ENCODE data around the gene PKP4.
"Not testable (repeated sequence)": the region's sequence is repeated elsewhere in the genome, so short reads cannot be mapped to it uniquely, and the experiment has no call there.

PKP4 gene

DNA sequence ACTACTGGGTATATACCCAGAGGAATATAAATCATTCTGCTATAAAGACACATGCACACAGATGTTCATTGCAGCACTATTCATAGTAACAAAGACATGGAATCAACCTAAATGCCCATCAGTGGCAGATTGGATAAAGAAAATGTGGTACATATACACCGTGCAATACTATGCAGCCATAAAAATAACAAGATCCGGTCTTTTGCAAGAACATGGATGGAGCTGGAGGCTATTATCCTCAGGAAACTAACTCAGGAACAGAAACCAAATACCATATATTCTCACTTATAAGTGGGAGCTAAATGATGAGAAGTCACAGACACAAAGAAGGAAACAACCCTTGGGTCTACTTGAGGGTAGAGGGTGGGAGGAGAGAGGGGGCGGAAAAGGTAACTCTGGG is 16.5 kb downstream of the PKP4 start:
- DNase-seq, result not testable (repeated sequence)

DNA sequence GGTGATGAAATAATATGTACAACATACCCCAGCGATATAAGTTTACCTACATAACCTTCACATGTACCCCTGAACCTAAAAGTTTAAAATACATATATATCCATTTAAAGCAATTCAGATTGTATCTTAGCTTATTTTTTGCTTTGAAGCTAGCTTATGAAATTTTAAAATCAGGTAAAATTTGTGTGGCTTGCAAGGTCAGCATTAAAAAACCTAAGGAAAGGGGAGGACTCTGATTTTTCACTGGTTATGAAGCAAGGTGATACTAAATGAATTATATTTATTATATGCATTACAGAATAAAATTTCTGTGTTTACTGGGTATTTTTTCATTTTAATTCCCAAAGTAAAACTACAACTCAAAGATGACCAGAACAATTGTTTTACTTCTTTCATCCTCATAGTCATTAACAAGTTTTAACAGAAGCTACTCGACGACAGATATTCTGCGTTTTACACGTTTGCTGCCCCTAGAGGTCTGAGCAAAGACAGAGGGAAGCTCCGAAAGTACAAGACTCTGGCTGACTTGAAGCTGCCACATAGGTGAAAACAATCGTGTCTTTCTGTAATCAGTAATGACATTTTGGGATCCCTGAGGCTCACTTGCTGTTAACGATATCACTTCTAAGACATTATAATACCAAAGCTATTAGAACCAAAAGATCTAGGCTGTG is 17.1 kb downstream of the PKP4 start:
- no peak for DNase-seq

DNA sequence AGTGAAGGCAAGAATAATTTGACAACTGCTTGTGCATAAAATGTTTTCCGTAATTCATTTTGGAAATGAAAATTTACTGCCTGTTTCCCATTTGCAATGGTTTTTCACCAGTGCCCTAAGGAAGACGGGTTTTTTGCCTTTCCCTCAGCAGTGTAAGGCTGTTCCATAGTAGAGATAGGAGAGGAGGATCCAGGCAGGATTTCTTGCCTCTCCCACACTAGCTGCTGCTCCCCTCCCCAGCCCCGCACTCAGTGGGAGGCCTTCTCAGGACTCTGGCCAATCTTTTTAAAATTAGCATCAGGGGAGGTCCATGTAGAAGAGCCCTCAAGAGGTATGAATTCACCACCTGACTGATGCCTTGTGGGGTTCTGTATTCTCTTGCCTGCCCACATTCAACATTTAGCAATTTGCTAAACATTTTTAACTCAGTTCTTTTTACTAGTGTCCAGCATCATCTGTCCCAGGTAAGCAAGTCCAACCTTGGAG is 17.8 kb downstream of the PKP4 start:
- not testable (repeated sequence) for DNase-seq

DNA sequence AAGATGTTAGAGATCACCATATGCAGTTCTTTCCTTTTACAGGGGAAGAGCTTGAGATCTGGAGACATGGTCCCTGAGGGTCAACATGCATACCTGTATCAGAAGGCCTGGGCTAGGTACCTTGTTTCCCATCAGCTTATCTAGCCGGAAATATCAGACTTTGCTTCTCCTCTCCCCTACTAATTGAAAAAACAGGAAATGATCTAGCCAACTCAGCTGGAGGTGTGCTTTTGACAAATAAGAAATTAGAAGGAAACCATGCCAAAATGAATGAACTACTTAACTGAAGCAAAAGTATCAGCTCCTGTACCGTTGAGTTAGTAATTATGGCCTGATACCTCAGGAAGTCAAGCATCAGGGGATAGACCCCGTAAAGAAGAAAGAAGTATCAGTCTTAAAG is 20.4 kb downstream of the PKP4 start:
- peak; percentile 16 for DNase-seq

- DNase-seq, result no peak
Measured at GRCh38 chr2:158478237-158478636, 21.5 kb downstream of the PKP4 start.

- DNase-seq, result no peak
Measured at GRCh38 chr2:158478816-158479215, 22.1 kb downstream of the PKP4 start.

DNA sequence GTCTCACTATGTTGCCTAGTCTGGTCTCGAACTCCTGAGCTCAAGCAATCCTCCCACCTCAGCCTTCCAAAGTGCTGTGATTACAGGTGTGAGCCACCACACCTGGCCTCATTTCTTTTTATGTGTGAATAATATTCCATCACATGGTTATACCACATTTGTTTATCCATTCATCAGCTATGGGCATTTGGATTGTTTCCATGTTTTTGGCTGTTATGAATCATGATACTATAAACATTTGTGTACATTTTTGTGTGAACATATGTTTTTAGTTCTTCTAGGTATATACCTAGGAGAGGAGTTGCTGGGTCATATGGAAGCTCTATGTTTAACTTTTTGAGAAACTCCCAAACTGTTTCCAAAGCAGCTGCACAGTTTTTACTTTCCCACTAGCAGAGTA is 24.4 kb downstream of the PKP4 start:
- DNase-seq, result no peak

- no peak for DNase-seq
Measured at GRCh38 chr2:158482594-158482993, 25.8 kb downstream of the PKP4 start.

DNA sequence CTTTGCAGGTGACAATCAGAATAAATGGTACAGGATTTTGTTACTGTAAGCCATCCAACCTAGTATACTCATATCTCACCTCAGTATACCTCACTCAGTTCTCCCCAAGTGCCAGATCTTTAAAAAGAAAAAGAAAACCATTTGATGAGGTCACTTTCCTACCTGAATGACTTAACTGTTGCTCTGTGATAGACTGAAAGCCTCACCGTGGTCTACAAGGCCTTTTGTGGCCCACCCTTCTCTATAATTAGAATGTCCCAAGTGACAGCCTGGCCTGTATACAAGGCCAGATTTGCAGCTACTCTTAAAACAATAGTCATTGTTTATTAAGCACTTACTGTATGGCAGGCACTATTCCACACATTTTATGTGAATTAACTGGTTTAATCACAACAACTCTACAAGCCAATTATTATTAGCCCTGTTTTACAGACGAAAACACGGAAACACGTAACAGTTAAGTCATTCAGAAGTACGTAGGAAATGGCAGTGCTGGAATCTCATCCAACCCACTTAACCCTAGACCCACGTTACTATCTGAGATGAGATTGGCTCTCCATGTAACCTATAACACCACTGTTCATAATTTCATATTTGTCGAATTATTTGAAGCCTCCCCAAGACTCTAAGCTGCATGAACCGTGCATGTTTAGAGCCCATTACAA is 28.3 kb downstream of the PKP4 start:
- no peak for DNase-seq

DNA sequence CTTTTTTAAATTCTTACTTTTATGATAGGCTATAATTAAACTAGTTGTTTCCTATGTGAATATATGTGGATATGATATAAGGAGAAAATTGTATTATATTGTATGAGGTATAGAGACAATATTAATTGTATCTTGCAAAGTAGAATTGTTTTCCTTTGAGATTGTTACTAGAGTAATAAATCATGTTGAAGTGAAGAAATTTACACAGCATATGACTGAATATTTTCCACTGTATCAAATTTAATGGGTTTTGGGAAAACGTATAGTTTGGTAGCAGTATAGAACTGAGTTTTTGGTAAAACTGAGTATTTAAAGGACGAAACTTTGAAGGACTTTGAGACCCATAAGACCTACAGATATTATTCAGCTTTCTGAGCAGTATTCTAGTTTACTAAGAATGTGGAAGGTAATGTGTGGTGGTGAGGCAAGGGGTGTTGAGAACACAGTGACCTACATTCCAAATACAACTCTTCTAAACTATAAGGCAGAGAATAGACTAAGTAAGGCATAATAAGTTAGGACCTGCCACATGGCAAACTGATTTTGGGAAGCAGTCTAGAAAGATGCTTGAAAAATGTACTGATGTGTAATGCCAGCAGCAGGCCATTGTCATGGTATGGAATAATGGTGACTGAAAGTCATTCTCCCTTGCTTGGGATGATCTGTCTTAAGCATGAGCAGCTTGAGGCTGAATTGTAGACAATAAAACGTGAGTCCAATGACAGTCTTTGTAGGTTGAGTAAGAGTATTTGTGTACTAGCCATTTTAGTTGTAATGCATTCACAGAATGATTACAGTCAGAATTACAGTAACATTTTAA is 29.6 kb downstream of the PKP4 start:
- DNase-seq, result no peak

- no peak for DNase-seq
Measured at GRCh38 chr2:158486970-158487325, 30.2 kb downstream of the PKP4 start.

- no peak for DNase-seq
Measured at GRCh38 chr2:158487419-158487818, 30.7 kb downstream of the PKP4 start.

- no peak for DNase-seq
Measured at GRCh38 chr2:158488442-158489216, 31.9 kb downstream of the PKP4 start.

GRCh38 chr2:158489366-158490112 is 32.8 kb downstream of the PKP4 start:
- no peak for DNase-seq

DNA sequence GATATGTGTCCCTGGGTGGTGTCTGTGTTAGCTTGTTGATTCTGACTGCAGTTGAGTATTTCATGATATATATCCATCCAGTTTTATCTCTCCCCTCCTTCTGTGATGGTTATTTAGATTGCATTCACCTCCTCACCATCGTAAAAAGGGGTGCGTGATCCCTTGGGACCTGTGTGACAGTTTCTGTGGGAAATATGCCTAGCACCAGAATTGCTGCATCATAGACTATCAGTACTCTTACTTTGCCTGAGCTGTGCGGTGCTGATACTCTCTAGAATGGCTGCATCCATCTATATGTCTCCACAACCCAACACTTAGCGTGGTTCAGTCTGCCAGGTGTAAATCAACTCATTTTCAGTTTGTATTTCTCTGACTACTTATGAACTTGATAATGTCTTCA is 34.3 kb downstream of the PKP4 start:
- DNase-seq, result no peak

- no peak for DNase-seq
Measured at GRCh38 chr2:158493458-158493857, 36.7 kb downstream of the PKP4 start.

- no peak for DNase-seq
Measured at GRCh38 chr2:158495175-158495574, 38.4 kb downstream of the PKP4 start.

DNA sequence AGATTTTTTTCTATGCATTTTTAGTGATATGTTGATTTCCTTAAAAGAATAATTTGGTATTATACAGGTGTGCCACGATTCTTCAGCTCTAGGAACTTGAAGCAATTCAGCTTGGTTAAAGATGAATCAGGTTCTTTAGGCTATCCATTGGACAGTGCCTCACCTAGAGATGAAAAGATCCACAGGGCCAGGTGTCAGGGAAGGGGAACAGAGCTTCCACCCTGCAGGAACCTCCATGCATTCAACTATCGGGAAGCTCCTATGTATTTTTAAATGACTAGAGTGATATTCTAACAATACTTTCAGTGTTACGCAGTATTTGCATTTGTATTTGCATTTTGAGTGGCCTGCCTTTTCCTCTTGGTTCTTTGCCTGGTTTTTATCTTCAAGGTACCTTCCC is 40.2 kb downstream of the PKP4 start:
- no peak for DNase-seq

DNA sequence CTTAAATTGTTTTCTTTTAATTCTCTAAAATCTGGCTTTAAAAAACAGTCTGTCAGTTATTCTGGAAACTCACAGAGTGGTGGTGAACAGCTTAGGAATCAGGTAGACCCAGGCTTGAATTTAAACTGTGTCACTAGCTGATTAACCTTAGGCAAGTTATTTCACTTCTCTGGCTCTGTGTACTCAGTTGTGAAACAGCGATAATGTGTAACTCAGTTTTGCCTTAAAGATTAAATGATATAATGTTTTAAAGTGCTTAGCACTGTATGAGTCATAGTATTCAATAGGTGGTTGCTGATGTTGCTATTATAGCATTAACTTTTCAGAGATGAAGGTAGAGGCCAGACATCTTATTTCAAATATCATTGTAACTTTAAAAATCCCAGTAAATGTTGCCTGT is 40.7 kb downstream of the PKP4 start:
- no peak for DNase-seq

DNA sequence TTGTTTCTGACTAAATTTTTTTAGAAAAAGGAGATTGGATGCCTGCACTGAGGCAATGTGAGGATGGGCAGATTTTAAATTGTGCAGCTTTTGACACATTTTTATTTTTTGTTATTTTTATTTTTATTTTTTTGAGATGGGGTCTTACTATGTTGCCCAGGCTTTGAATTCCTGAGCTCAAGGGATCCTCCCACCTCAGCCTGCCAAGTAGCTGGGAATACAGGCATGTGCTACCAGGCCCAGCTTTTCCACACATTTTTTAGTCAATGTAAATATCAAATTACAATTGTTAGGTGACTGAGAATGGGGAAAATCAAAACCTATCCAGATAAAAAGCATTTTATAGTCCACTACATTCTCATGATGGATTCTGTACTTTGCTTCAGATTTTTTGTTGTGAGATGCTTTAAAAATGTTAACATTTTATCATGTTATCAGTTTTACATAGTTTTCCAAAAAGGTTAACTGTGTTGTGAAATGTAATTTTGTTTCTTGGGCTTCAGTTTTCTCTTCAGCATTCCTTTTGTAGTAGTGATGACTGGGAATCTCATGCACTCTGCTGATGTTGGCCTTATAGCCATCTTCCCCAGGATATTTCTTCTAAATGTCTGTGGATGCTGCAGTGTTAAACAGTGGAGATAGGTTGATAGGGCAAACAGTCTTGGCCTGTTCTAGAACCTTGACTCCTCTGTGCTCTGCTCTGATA is 41.4 kb downstream of the PKP4 start:
- DNase-seq, result no peak

DNA sequence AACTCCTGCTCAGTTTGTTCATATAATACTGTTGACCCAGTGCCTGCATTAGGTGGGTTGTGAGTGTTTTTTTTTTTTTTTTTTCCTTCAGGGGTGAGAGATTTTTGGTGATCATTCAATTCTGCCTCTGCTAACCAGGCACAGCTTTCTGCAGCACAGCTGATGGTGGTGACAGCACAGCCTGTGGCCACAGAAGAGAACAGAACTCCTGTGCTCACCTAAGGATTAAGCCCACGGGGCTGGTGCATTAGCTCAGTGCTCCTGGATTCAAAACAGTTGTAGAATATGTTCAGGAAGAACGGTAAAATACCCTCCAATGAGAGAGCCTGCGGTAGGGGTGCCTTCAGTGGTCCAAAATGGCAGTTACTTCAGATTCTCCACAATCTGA is 42.0 kb downstream of the PKP4 start:
- no peak for DNase-seq

GRCh38 chr2:158499383-158499782 is 42.6 kb downstream of the PKP4 start:
- no peak for DNase-seq

Measured in central memory CD4-positive, alpha-beta T cell (primary cell).